Peyer's patch (tissue), 4 donors: ENCODE results near the gene H2AZ1.

ENCODE experiments used
- CTCF ChIP-seq, 6 experiments: fragments of 450-650 bp in 4 of 6; fragments of 200-600 bp in 2 of 6; sonication (generic) in 1 of 6; IDR thresholded peaks; one replicate each; pipeline ENCODE4 v1.5.1; 2017 to 2019; ENCODE audit warnings: antibody characterized with exemption in 6 of 6, mild to moderate bottlenecking in 3 of 6, moderate library complexity in 1 of 6
- POLR2A ChIP-seq, 2 donors: fragments of 450-650 bp; IDR thresholded peaks; one replicate each; pipeline ENCODE4 v1.5.1; 2017; ENCODE audit warnings: antibody characterized with exemption in 2 of 2, mild to moderate bottlenecking in 2 of 2, moderate library complexity in 2 of 2

GRCh38 chr4:99927566-99927965 is 22.5 kb downstream of the H2AZ1 start:
- TF ChIP-seq POLR2A (IDR thresholded peaks at IDR 0.05) (no peak), CTCF (IDR thresholded peaks at IDR 0.05) (no peak)
